Skeletal muscle tissue (tissue), 4 donors: ENCODE measurements around the gene MPRIP. TPM values are rescaled to one million over a fixed set of nuclear protein-coding genes. Genes with fewer than 3 reads are reported as not detected.

Source experiments
- H3K27ac ChIP-seq: one replicate; pipeline ENCODE4 v1.7.0; 2013; ENCODE audit warnings: mild to moderate bottlenecking, low read depth, low read length, inconsistent platforms
- H3K27me3 ChIP-seq, 3 donors: one replicate each; pipeline ENCODE4 v1.7.0; 2013; ENCODE audit warnings: low read length in 3 of 3; ENCODE audit not compliant: control insufficient read depth in 3 of 3, insufficient read depth in 3 of 3
- H3K36me3 ChIP-seq, 3 donors: one replicate each; pipeline ENCODE4 v1.7.0; 2013; ENCODE audit warnings: low read length in 3 of 3; ENCODE audit not compliant: control insufficient read depth in 3 of 3, insufficient read depth in 3 of 3
- H3K4me1 ChIP-seq, 3 donors: one replicate each; pipeline ENCODE4 v1.7.0; 2013; ENCODE audit warnings: low read length in 3 of 3, mild to moderate bottlenecking in 3 of 3; ENCODE audit not compliant: control insufficient read depth in 3 of 3, insufficient read depth in 3 of 3
- H3K4me3 ChIP-seq, 3 donors: one replicate each; pipeline ENCODE4 v1.7.0; 2013; ENCODE audit warnings: low read length in 3 of 3
- H3K9ac ChIP-seq, 3 donors: one replicate each; pipeline ENCODE4 v1.7.0; 2013; ENCODE audit warnings: low read length in 3 of 3, mild to moderate bottlenecking in 3 of 3, moderate library complexity in 2 of 3, low read depth in 1 of 3
- H3K9me3 ChIP-seq, 3 donors: one replicate each; pipeline ENCODE4 v1.7.0; 2013; ENCODE audit warnings: low read length in 3 of 3; ENCODE audit not compliant: control insufficient read depth in 3 of 3
- total RNA-seq: library from RNA; depleted of rRNA; stranded (reverse); fragments of >200 nt; gene quantifications from one replicate; pipeline ENCODE4 v1.2.3, GENCODE V29; 2014
- donor health status: Osteomylitis.

The MPRIP gene
- total RNA-seq, 1 donor from 2014 or later: 79.3 TPM

GRCh38 chr17:17081304-17081940 is 39.2 kb downstream of the MPRIP start:
- Histone ChIP-seq H3K4me1 (peaks cover 45 to 73% (median 66%) of the 10 kb centered on the region in 3 donors), H3K4me3 (no peak overlapping the region), H3K9ac (peak overlapping the region in 1 of 3 donors; percentile 40), H3K27ac (peak overlapping the region; percentile 13), H3K27me3 (no peaks in the 10 kb centered on the region), H3K9me3 (no peaks in the 10 kb centered on the region), H3K36me3 (peaks cover 22 to 28% (median 25%) of the 10 kb centered on the region in 3 donors)

- H3K9me3 ChIP-seq: no peaks in the 10 kb centered on the region
- H3K36me3 ChIP-seq: peaks cover 18 to 23% (median 19%) of the 10 kb centered on the region in 3 donors
- H3K27ac ChIP-seq: no peak overlapping the region
- no peak overlapping the region for H3K4me3 ChIP-seq
- no peaks in the 10 kb centered on the region for H3K27me3 ChIP-seq
- no peak overlapping the region for H3K9ac ChIP-seq
- peaks cover 58 to 75% (median 68%) of the 10 kb centered on the region in 3 donors for H3K4me1 ChIP-seq
These were observed 40.6 kb downstream of the MPRIP start for GRCh38 chr17:17082878-17083277.

DNA sequence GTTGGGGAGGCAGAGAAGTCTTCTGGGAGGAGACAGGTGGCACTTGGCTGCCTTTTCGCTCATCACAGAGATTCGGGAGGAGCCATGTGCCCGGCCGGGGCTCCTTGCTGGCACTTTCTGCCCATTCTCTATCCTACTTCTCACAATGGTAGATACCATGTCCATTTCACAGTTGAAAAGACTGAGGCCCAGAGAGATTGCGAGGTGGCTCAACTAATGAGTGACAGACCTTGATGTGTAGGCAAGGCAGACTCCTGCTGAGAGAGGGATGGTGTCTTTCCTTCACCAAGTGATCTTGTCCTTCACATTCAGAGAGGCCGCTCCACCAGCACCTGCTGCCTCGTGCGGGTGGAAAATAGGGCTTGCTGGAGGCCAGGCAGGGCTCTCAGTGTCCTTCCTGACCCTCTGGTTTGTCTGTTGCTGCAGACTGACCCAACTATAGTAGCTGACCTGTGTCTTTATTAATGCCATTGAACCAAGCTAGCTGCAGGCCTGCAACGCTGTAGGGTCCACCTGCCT is 42.1 kb downstream of the MPRIP start:
- Histone ChIP-seq H3K9ac (peak overlapping the region in 1 of 3 donors; percentile 72), H3K9me3 (no peaks in the 10 kb centered on the region), H3K27ac (no peak overlapping the region), H3K36me3 (peaks cover 12 to 14% (median 14%) of the 10 kb centered on the region in 3 donors), H3K4me1 (peaks cover 57 to 75% (median 66%) of the 10 kb centered on the region in 3 donors), H3K27me3 (no peaks in the 10 kb centered on the region), H3K4me3 (no peak overlapping the region)

GRCh38 chr17:17084941-17085340 is 42.7 kb downstream of the MPRIP start:
- H3K27me3 ChIP-seq: no peaks in the 10 kb centered on the region
- H3K27ac ChIP-seq: no peak overlapping the region
- H3K4me3 ChIP-seq: no peak overlapping the region
- H3K4me1 ChIP-seq: peaks cover 53 to 75% (median 62%) of the 10 kb centered on the region in 3 donors
- H3K9me3 ChIP-seq: no peaks in the 10 kb centered on the region
- peak overlapping the region in 1 of 3 donors; percentile 72 for H3K9ac ChIP-seq
- peaks cover 14% of the 10 kb centered on the region in 3 donors for H3K36me3 ChIP-seq

GRCh38 chr17:17086585-17086984 is 44.3 kb downstream of the MPRIP start:
- Histone ChIP-seq H3K4me1 (peaks cover 53 to 74% (median 64%) of the 10 kb centered on the region in 3 donors), H3K9ac (peak overlapping the region in 1 of 3 donors; percentile 71), H3K36me3 (peaks cover 14 to 18% (median 17%) of the 10 kb centered on the region in 3 donors), H3K27me3 (no peaks in the 10 kb centered on the region), H3K9me3 (no peaks in the 10 kb centered on the region), H3K4me3 (no peak overlapping the region), H3K27ac (peak overlapping the region; percentile 54)

DNA sequence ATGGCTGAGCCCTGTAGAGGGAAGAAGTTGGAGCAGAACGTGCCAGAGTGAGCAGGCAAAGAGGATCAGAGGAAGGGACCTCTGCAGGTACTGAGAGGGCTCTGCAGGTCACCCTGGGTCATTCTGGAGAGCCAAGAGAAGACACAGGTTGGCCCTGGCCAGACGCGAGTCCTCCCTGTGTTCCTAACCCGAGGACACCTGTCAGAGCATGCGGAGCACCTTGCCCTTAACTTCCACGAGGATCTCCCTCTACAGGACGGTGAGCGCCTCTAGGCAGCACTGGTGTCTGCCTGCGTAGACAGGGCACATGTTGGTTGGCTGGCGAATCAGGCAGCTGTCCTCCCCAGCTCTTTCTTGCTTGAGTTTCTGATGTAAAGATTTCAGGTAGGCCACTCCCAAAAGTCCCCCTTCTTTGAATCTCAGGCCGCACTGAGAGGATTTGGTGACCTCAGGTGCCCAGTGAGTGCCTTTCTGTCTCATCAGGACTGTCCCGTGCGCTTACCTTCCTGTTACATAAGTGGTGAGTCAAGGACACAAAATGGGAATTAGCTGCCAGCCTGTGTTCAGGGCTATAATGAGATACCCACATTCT is 45.3 kb downstream of the MPRIP start:
- H3K36me3 ChIP-seq: peaks cover 14 to 18% (median 17%) of the 10 kb centered on the region in 3 donors
- H3K9ac ChIP-seq: peak overlapping the region in 2 of 3 donors; percentile 44 to 71
- H3K27me3 ChIP-seq: no peaks in the 10 kb centered on the region
- H3K4me1 ChIP-seq: peaks cover 61 to 82% (median 71%) of the 10 kb centered on the region in 3 donors
- peak overlapping the region in 1 of 3 donors; percentile 22 for H3K4me3 ChIP-seq
- H3K9me3 ChIP-seq: no peaks in the 10 kb centered on the region
- peak overlapping the region; percentile 54 for H3K27ac ChIP-seq

- Histone ChIP-seq H3K4me3 (peak overlapping the region in 1 of 3 donors; percentile 13), H3K27ac (peak overlapping the region; percentile 54), H3K36me3 (peaks cover 8 to 18% (median 12%) of the 10 kb centered on the region in 3 donors), H3K9ac (peak overlapping the region in 2 of 3 donors; percentile 54 to 71), H3K27me3 (no peaks in the 10 kb centered on the region), H3K9me3 (no peaks in the 10 kb centered on the region), H3K4me1 (peaks cover 59 to 88% (median 77%) of the 10 kb centered on the region in 3 donors)
These were observed 45.8 kb downstream of the MPRIP start for GRCh38 chr17:17088086-17088485.

DNA sequence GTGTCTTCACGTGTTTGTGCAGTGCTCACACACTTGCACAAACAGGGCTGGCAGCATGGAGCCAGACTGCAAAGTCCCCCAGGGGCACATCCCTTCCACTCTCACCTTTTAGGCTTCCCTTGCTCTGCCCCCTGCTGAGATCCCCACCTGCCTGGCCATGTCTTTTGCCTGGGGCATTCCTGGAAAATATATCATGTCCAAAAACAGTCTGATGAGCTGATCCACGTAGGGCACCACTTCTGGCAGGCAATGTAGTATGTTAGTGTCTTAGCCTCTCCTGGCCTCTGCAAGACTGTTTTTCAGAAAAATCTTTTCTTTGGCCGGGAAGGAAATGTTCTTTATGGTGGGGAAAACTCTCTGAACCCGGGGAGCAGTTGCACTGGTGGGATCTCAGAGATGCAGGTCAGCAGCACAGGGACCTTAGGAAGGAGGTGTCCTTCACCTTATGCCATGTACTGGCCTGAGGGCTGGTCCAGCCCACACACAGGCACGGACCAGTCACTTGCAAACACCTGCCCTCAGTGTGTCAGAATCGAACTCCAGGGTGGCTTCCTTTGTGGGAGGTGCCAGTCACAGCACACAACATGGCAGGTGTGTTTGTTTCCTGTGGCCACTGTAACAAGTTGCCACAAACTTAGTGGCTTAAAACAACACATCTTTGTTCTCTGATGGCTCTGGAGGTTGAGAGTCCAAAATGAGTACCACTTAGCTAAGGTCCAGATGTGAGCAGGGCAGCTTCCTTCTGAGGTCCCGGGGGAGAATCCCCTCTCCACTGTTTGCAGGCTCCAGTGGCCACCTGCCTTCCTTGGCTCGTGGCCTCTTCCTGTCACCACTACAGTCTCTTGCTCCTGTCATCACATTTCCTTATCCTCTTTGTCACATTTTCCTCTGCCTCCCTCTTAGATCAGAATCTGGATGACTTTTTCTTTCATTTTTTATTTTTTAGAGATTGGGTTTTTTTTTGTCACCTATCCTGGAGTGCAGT is 46.6 kb downstream of the MPRIP start:
- peaks cover 63 to 91% (median 83%) of the 10 kb centered on the region in 3 donors for H3K4me1 ChIP-seq
- peak overlapping the region; percentile 54 for H3K27ac ChIP-seq

DNA sequence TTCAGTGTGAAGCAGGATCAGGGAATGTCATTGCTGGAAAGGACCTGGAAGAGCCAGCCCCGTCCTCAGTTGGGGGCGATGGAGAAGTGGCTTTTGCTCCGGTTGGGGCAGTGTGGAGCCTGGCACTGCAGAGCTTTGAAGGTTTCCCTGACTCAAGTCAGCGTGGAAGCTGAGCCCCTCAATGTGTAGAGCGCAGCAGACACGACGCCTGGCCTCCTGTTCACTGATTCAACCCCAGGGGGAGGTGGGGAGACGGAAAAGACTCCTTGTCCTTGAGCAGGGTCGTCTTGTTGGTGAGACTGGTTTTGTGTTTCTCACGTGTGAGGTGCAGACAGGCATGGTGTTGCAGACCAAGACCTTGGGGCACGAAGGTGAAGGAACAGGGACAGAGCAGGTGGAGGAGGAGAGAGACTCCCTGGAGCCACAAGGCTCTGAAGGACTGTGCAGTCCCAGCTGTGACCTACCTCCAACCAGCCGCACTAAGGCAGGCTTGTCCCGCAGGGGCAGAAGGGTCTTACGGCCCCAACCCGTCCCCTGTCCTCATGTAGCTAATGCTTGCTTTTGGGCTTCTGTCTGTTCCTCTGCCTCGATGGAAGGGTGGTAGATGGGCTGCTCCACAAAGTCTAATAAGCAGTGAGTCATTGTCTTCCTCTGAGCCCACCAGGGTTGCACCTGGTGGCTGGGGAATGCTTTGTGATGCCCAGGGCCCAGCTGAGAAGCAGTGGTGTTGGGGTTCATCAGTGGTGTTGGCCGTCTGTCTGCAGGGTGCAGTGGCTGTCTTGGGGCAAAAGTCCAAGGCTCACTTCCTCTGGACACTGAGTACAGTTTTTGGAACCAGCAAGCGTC is 47.8 kb downstream of the MPRIP start:
- Histone ChIP-seq H3K27ac (no peak overlapping the region), H3K27me3 (no peaks in the 10 kb centered on the region), H3K4me1 (peaks cover 59 to 83% (median 74%) of the 10 kb centered on the region in 3 donors), H3K4me3 (no peak overlapping the region), H3K9me3 (no peaks in the 10 kb centered on the region), H3K9ac (peak overlapping the region in 2 of 3 donors; percentile 50 to 54), H3K36me3 (peaks cover 0 to 8% (median 5%) of the 10 kb centered on the region in 3 donors)

More for the DNA sequence above, 46.6 kb downstream of the MPRIP start:
- Histone ChIP-seq H3K9ac (peak overlapping the region in 1 of 3 donors; percentile 71), H3K36me3 (peaks cover 8 to 15% (median 11%) of the 10 kb centered on the region in 3 donors), H3K9me3 (no peaks in the 10 kb centered on the region), H3K27me3 (no peaks in the 10 kb centered on the region), H3K4me3 (peak overlapping the region in 1 of 3 donors; percentile 6)
